Measurements from ENCODE around the gene PUSL1. TPM values are rescaled to one million over a fixed set of nuclear protein-coding genes. Genes with fewer than 3 reads are reported as not detected.

Gene PUSL1
- polyA plus RNA-seq, 2 of the 4 experiments (the other 2 are of a cell fraction) = 7.4 to 14.6 TPM

- no peak for ATAC-seq
- no peak for DNase-seq (ENCODE audit: low read depth in 1 of 2, low spot score in 1 of 2)
These were observed 9.3 kb upstream of the PUSL1 start for GRCh38 chr1:1298861-1299685.

DNA sequence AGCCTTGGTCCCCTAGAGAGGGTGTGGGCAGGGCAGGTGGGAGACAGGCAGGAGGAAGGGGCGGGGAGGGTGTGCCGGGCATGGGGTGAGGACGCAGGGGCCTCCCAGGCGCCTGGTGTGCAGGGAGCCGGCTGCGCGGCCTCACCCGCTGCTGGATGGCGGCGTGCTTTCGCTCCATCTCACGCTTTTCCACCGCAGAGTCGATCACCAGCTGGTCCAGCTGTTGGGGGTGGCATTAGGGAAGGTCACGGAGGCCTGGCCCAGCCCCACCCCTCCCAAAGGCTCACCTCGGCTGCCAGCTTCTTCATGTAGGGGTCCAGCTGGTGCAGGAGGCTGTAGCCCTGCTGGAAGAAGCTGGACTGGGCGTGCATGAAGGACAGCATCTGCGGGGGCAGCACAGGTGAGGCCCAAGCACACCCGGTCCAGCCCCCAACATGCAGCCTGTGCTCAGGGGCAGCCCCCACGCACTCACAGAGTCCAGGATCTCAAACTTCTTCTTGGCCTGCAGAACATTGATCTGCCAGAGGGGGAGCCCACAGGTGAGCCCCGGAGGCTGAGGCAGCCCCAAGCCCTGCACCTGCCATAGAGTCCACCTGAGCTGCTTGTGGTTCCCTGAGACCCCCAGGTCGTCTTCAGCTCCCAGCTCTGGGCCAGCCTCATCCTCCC lies 8.6 kb upstream of the PUSL1 start:
- ATAC-seq (peak; percentile 40 to 60; a peak in 3 of 6 replicates), FAIRE-seq (no peak), DNase-seq (ENCODE audit: low read depth in 1 of 2, low spot score in 1 of 2) (no peak)
- H3K4me2 ChIP-seq = no peak overlapping the region
- CTCF ChIA-PET = interaction anchor here (0.6 to 2.8 kb wide), 4 partner anchors 9 to 394 kb away, joined by 3 to 18 read pairs (median 6); no protein-coding TSS in a partner anchor
- 79% methylated on average over 20 of the region's 22 CpGs for WGBS (ENCODE audit: missing lambda C conversion rate)
- H3K27ac ChIP-seq = no peak overlapping the region
- H3K4me3 ChIP-seq = no peak overlapping the region
- peaks cover 10% of the 10 kb centered on the region for H3K4me1 ChIP-seq
- H3K9me3 ChIP-seq = no peaks in the 10 kb centered on the region
- POLR2A ChIA-PET = no interaction called here
- TF ChIP-seq REST (IDR thresholded peaks at IDR 0.05) (no peak), MAFK (IDR thresholded peaks at IDR 0.05; ENCODE audit: partially characterized antibody) (no peak), HMGXB4 (CRISPR knock-in tag; IDR thresholded peaks at IDR 0.05; ENCODE audit: borderline replicate concordance) (no peak), USF2 (IDR thresholded peaks at IDR 0.05) (no peak), MAX (IDR thresholded peaks at IDR 0.05) (no peak), CHD2 (IDR thresholded peaks at IDR 0.05; ENCODE audit: low read length, partially characterized antibody) (no peak), CHD4 (IDR thresholded peaks at IDR 0.05; ENCODE audit: borderline replicate concordance) (no peak), ATOH8 (CRISPR knock-in tag; IDR thresholded peaks at IDR 0.05; ENCODE audit: low read depth) (no peak), BHLHE40 (IDR thresholded peaks at IDR 0.05; ENCODE audit: low read depth, low read length) (no peak), HOXB5 (CRISPR knock-in tag; IDR thresholded peaks at IDR 0.05) (no peak), ZC3H11A (IDR thresholded peaks at IDR 0.05) (no peak)
- TF ChIP-seq, protein P1, sequence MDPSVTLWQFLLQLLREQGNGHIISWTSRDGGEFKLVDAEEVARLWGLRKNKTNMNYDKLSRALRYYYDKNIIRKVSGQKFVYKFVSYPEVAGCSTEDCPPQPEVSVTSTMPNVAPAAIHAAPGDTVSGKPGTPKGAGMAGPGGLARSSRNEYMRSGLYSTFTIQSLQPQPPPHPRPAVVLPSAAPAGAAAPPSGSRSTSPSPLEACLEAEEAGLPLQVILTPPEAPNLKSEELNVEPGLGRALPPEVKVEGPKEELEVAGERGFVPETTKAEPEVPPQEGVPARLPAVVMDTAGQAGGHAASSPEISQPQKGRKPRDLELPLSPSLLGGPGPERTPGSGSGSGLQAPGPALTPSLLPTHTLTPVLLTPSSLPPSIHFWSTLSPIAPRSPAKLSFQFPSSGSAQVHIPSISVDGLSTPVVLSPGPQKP (IDR thresholded peaks at IDR 0.05; ENCODE audit: low read depth, low read length) = no peak

More at GRCh38 chr1:1298861-1299685, 9.3 kb upstream of the PUSL1 start:
- Histone ChIP-seq H3K27ac (no peak overlapping the region), H3K4me3 (no peak overlapping the region), H3K4me1 (peaks cover 2% of the 10 kb centered on the region; the same call in 2 of the 3 replicates), H3K4me2 (no peak overlapping the region), H3K9me3 (no peaks in the 10 kb centered on the region)
- TF ChIP-seq REST (IDR thresholded peaks at IDR 0.05) = peak; percentile 79
- no peak for TF ChIP-seq CBX8 (IDR thresholded peaks at IDR 0.05)
- WGBS (ENCODE audit: missing lambda C conversion rate) = 91% methylated on average over 13 of the region's 30 CpGs
- ChIA-PET POLR2A (no interaction called here), CTCF (interaction anchor here (1.0 to 2.8 kb wide), 3 partner anchors 8 to 235 kb away, joined by 3 to 18 read pairs (median 9); no protein-coding TSS in a partner anchor)
- FAIRE-seq = no peak
